ENCODE measurements around the gene ZNF45.
"Not testable (repeated sequence)": the region's sequence is repeated elsewhere in the genome, so short reads cannot be mapped to it uniquely, and the experiment has no call there.

The ZNF45 gene

DNA sequence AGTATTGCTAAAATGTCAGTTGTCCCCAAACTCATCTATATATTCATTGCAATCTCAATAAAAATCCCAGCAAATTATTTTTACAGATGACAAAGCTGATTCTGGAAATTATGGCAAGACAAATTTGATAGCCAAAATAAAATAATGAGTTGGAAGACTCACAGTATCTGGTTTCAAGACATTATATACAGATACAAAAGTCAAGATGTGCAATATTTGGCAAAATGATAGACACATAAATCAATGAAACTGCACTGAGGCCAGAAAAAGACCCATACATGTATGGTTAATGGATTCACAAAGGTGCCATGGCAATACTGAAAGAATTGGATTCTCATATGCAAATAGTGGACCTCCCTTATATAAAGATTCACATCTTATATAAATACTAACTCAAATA lies 24.2 kb downstream of the ZNF45 start:
- no peak for DNase-seq

DNA sequence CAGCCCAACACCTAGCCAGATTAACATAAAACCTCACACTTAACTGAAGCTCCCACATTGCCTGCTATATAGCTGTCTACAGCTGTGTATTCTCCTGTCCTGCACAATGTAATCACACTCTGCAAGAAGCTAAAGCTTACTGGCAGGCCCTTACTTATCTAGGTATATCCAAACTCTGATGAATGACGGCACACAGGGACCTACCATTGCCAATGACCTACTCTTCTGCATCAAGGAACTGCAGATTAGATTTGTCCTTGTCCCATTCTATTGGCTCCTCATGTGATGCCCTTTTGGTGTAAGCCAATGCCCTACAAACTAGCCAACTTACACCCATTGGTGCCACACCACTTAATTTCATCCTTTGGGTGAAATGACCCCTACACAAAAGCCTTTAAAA lies 26.4 kb downstream of the ZNF45 start:
- no peak for DNase-seq

GRCh38 chr19:43906774-43907173 lies 28.3 kb downstream of the ZNF45 start:
- DNase-seq: no peak

GRCh38 chr19:43905897-43906296 lies 29.2 kb downstream of the ZNF45 start:
- DNase-seq: no peak

DNA sequence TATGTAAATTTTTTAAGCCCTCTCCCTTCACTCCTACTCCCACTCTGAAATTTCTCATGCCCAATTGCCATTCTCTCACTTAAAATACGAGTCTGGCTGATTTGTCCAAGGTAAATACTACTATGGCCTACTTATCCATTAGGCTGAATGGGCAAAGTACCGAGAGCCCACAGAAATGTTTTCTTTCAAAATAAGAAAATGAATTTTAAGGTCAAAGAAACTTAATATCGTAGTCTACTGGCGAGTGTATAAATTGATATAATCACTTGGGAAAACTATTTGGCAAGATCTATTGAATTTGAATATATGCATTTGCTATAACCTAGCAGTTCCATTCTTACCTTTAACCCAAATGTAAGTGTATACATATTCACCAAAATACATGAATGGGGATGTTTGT lies 32.7 kb downstream of the ZNF45 start:
- no peak for DNase-seq

- peak; percentile 51 to 55 for DNase-seq
These were observed 33.4 kb downstream of the ZNF45 start for GRCh38 chr19:43901395-43902390.

GRCh38 chr19:43895727-43896308 lies 39.3 kb downstream of the ZNF45 start:
- DNase-seq: no peak

GRCh38 chr19:43883864-43884263 lies 51.2 kb downstream of the ZNF45 start, which contains the start of gene ZNF404:
Gene ZNF404 (minus strand): TSS chr19:43883964.
- no peak for DNase-seq

DNA sequence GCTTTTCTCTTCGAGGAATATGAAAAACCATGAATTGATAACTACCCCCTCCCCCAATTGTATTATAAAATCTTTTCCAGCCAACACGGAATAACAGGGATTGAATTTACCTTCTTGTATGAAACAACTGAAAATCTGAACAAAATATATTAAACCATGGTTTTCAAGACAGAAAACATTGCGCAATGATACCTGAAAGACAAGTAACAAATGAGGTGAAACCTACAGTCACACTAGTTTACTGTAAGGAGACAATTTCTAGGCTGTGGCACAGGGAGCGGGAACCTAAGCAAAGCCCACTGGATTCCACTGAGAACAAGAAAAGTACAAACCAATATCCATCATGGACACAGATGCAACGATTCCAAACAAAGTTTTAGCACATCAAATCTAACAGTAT lies 54.6 kb downstream of the ZNF45 start:
- no peak for DNase-seq

DNA sequence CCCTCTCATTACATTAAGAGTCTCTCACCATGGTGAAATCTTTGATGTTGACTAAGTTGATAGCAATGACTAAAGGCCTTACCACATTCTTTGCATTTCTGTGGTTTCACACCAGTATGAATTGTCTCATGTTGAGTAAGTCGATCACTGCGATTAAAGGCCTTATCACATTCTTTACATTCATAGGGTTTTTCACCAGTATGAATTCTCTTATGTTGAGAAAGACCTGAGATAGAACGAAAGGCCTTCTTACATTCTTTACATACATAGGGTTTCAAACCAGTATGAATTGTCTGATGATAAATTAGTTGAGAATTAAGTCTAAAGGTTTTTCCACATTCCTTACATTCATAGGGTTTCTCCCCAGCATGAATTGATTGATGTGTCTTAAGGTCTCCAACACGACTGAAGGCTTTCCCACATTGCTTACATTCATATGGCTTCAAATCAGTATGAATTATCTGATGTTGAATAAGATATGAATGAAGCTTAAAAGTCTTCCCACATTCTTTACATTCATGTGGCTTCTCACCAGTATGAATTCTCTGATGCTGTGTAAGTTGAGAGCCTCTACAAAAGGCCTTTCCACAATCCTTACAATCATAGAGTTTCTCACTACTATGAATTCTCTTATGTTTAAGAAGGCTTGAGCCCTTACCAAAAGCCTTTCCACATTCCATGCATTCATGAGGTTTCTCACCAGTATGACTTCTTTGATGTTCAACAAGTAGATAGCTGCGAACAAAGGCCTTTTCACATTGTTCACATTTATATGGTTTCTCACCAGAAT lies 62.3 kb downstream of the ZNF45 start:
- no peak for DNase-seq

DNA sequence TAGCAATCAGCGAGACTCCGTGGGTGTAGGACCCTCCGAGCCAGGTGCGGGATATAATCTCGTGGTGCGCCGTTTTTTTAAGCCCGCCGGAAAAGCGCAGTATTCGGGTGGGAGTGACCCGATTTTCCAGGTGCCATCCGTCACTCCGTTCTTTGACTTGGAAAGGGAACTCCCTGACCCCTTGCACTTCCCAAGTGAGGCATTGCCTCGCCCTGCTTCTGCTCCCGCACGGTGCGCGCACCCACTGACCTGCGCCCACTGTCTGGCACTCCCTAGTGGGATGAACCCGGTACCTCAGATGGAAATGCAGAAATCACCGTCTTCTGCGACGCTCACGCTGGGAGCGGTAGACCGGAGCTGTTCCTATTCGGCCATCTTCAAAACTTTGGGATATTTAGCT lies 68.2 kb downstream of the ZNF45 start:
- not testable (repeated sequence) for DNase-seq

All from NCI-H187 (cell line).